OCI-LY3 (cell line): ENCODE results near the gene PHF13.
A peak's percentile ranks its signal among the peaks of the same experiment; 100 is the strongest.

Experiments used
- EZH2phosphoT487 ChIP-seq: fragments of 200-600 bp; shearing (Covaris generic); IDR thresholded peaks from 2 replicates; pipeline ENCODE4 v1.6.1; 2018; ENCODE audit warnings: antibody characterized with exemption, mixed run types, low read depth
- TF ChIP-seq, protein P1 (sequence below): fragments of 200-600, 300-600 bp; sonication (generic); IDR thresholded peaks from 2 replicates; pipeline ENCODE4 v1.5.1; 2014; ENCODE audit warnings: antibody characterized with exemption, low read length, low read depth

DNA sequence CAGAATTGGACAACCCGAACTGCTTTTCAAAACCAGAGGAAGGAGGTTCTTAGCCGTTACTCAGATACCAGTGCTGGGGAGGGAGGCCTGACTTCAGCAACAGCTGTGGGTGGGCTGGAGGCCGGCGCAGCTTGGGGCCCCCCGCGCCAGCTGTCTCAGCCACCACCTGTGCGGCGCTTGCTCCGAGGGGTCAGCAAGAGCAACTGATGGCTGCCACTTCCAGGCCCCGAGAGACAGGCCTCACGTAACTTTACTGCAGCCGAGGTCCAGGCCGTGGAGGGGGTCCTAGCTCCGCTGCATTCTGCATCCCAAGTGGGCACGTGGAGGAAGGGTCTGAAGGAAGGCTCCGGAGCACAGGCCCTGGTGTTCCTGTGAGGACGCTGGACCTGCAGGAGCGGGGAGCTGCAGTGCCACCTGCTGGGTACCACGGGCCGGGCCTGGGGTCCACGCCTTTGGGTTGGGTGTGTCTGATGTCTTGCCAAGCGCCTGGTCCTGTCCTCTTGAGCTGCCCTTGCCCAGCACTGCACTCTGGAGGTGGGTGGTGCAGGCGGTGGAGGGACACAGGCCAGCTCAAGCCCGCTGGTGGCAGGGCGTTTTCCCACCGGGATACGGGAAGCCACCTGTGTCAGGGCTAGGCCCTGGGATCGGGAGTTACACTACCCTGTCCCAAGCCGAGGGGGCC is 21.0 kb downstream of the PHF13 start:
- TF ChIP-seq, protein P1, sequence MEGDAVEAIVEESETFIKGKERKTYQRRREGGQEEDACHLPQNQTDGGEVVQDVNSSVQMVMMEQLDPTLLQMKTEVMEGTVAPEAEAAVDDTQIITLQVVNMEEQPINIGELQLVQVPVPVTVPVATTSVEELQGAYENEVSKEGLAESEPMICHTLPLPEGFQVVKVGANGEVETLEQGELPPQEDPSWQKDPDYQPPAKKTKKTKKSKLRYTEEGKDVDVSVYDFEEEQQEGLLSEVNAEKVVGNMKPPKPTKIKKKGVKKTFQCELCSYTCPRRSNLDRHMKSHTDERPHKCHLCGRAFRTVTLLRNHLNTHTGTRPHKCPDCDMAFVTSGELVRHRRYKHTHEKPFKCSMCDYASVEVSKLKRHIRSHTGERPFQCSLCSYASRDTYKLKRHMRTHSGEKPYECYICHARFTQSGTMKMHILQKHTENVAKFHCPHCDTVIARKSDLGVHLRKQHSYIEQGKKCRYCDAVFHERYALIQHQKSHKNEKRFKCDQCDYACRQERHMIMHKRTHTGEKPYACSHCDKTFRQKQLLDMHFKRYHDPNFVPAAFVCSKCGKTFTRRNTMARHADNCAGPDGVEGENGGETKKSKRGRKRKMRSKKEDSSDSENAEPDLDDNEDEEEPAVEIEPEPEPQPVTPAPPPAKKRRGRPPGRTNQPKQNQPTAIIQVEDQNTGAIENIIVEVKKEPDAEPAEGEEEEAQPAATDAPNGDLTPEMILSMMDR, result peak; percentile 33; the same call in 1 of the 2 replicates
- TF ChIP-seq EZH2phosphoT487, result no peak
